Measurements from ENCODE around the gene ZMIZ1. TPM values are rescaled to one million over a fixed set of nuclear protein-coding genes. Genes with fewer than 3 reads are reported as not detected.

ZMIZ1 gene
- total RNA-seq, 1 donor from 2014 or later, result 11.5 TPM

DNA sequence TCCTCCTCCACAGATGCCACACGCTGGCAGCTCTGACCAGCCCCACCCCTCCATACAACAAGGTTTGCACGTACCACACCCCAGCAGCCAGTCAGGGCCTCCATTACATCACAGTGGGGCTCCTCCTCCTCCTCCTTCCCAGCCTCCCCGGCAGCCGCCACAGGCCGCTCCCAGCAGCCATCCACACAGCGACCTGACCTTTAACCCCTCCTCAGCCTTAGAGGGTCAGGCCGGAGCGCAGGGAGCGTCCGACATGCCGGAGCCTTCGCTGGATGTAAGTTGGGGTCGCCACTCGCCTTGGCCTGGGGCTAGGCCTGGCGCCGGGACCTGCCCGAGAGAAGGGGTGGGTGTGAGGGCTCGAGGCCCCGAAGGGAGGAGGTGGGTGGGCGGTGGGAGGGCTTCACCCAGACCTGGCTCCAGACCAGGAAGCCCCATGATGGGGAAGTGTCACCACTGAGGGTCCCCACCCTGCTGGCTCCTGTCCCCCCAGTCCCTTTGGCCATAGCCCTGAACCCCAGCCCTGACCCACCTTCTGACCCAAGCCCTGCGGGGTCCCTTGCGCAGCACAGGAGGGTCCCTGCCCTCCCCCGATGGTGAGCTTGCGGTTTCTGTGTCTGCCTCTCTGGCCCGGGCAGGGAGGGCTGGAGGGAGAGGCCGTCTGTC lies 242.3 kb downstream of the ZMIZ1 start:
- H3K36me3 ChIP-seq (ENCODE audit: control insufficient read depth in 3 of 3, insufficient read depth in 3 of 3, low read length in 3 of 3), result peaks cover 60 to 73% (median 68%) of the 10 kb centered on the region in 3 donors
- no peak overlapping the region for H3K27ac ChIP-seq (ENCODE audit: low read depth, low read length)
- H3K9me3 ChIP-seq (ENCODE audit: control insufficient read depth in 3 of 3, low read length in 3 of 3), result no peaks in the 10 kb centered on the region
- no peaks in the 10 kb centered on the region for H3K27me3 ChIP-seq (ENCODE audit: control insufficient read depth in 3 of 3, insufficient read depth in 3 of 3, low read length in 3 of 3)
- H3K4me1 ChIP-seq (ENCODE audit: control insufficient read depth in 3 of 3, insufficient read depth in 3 of 3, low read length in 3 of 3), result peaks cover 0 to 6% (median 0%) of the 10 kb centered on the region in 3 donors
- no peak overlapping the region for H3K9ac ChIP-seq (ENCODE audit: low read depth in 1 of 3, low read length in 3 of 3)
- no peak overlapping the region for H3K4me3 ChIP-seq (ENCODE audit: low read length in 3 of 3)

DNA sequence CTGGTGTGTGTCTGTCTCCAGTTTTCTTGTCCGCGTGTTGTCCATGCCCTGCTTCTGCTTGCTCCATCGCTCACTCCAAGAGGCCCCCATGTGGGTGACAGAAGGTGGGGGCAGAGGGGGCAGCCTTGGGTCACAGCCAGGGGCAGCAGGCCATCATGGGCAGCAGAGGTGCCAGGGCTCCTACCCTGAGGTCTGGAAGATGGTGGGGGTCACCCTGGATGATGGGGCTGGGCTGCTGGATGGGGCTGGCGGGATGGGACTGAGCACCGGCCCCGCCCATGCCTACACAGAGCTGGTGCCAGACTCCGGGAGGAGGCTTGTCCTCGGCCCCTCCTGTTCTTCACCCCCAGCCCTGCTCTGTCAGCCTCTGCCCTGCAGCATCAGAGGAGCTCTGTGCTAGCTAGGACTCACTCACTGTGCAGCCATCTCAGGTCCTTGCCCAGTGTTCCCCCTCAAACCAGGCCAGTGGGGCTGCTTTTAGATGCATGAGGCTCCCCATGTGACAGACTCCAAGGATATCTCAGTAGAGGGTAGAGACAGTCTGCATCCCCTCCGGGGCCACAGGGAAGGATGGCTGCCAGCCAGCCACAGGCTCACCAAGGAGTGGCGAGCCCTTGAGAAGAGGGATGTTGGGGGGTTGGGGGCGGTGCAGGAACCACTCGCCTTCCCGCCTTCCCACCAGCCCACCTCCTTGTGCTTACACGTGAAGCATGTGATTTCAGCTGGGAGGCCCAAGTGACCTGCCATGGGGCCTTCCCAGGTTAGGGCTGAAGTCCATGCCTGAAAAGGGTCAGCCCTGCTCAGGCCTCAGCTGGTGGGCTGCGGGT lies 243.0 kb downstream of the ZMIZ1 start:
- peaks cover 0 to 7% (median under 1%) of the 10 kb centered on the region in 3 donors for H3K4me1 ChIP-seq (ENCODE audit: control insufficient read depth in 3 of 3, insufficient read depth in 3 of 3, low read length in 3 of 3)
- H3K4me3 ChIP-seq (ENCODE audit: low read length in 3 of 3), result no peak overlapping the region
- no peaks in the 10 kb centered on the region for H3K9me3 ChIP-seq (ENCODE audit: control insufficient read depth in 3 of 3, low read length in 3 of 3)
- no peak overlapping the region for H3K9ac ChIP-seq (ENCODE audit: low read depth in 1 of 3, low read length in 3 of 3)
- H3K27ac ChIP-seq (ENCODE audit: low read depth, low read length), result no peak overlapping the region
- no peaks in the 10 kb centered on the region for H3K27me3 ChIP-seq (ENCODE audit: control insufficient read depth in 3 of 3, insufficient read depth in 3 of 3, low read length in 3 of 3)
- peaks cover 52 to 66% (median 60%) of the 10 kb centered on the region in 3 donors for H3K36me3 ChIP-seq (ENCODE audit: control insufficient read depth in 3 of 3, insufficient read depth in 3 of 3, low read length in 3 of 3)

DNA sequence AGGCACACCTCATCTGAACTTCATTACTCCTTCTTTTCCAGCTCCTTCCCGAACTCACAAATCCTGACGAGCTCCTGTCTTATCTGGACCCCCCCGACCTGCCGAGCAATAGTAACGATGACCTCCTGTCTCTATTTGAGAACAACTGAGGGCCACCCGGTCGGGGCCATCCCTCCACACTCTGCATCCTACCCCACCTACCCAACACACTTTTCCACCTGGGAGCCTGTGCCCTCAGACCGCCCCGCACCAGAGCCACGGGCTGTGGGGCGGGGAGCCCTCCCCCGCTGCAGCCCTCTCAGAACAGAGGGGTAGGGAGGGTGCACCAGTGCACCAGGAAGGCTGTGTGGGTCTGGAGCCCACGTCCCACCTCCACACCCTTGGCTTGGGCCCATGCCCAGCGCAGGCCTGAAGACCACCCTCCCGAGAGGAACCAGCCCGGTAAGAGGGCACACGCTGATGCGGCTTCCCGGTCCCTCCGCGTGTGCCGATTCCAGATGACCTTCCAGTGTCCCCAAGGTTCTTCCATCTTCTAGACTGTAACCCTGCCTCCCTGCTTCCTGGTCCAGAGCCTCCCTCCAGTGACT lies 243.9 kb downstream of the ZMIZ1 start:
- Histone ChIP-seq H3K9me3 (ENCODE audit: control insufficient read depth in 3 of 3, low read length in 3 of 3) (no peaks in the 10 kb centered on the region), H3K27me3 (ENCODE audit: control insufficient read depth in 3 of 3, insufficient read depth in 3 of 3, low read length in 3 of 3) (no peaks in the 10 kb centered on the region), H3K9ac (ENCODE audit: low read depth in 1 of 3, low read length in 3 of 3) (no peak overlapping the region), H3K36me3 (ENCODE audit: control insufficient read depth in 3 of 3, insufficient read depth in 3 of 3, low read length in 3 of 3) (peaks cover 43 to 57% (median 52%) of the 10 kb centered on the region in 3 donors), H3K4me3 (ENCODE audit: low read length in 3 of 3) (no peak overlapping the region), H3K4me1 (ENCODE audit: control insufficient read depth in 3 of 3, insufficient read depth in 3 of 3, low read length in 3 of 3) (peaks cover 2 to 15% (median 10%) of the 10 kb centered on the region in 3 donors), H3K27ac (ENCODE audit: low read depth, low read length) (no peak overlapping the region)

DNA sequence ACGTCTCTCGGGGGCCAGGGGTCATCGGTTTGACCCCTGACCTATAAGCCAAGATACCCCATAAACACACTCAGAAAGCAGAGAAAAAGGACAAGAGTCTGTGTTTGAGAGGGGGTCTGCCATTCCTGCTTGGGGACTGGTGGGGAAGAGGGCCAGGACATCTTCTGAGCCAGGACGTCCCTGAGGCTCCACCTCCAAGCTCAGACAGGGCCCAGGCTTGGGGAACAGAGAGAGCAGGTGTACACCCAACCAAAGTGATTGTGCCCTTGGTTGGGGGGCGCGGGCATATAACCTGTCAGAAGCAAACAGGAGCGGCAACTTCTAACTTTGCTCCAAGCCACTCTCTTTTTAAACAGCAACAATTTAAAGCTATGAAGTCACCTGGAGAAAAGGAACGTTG lies 244.6 kb downstream of the ZMIZ1 start:
- Histone ChIP-seq H3K4me3 (ENCODE audit: low read length in 3 of 3) (no peak overlapping the region), H3K9me3 (ENCODE audit: control insufficient read depth in 3 of 3, low read length in 3 of 3) (no peaks in the 10 kb centered on the region), H3K27ac (ENCODE audit: low read depth, low read length) (no peak overlapping the region), H3K9ac (ENCODE audit: low read depth in 1 of 3, low read length in 3 of 3) (no peak overlapping the region), H3K36me3 (ENCODE audit: control insufficient read depth in 3 of 3, insufficient read depth in 3 of 3, low read length in 3 of 3) (peaks cover 37 to 51% (median 45%) of the 10 kb centered on the region in 3 donors), H3K27me3 (ENCODE audit: control insufficient read depth in 3 of 3, insufficient read depth in 3 of 3, low read length in 3 of 3) (no peaks in the 10 kb centered on the region), H3K4me1 (ENCODE audit: control insufficient read depth in 3 of 3, insufficient read depth in 3 of 3, low read length in 3 of 3) (peaks cover 2 to 15% (median 15%) of the 10 kb centered on the region in 3 donors)

DNA sequence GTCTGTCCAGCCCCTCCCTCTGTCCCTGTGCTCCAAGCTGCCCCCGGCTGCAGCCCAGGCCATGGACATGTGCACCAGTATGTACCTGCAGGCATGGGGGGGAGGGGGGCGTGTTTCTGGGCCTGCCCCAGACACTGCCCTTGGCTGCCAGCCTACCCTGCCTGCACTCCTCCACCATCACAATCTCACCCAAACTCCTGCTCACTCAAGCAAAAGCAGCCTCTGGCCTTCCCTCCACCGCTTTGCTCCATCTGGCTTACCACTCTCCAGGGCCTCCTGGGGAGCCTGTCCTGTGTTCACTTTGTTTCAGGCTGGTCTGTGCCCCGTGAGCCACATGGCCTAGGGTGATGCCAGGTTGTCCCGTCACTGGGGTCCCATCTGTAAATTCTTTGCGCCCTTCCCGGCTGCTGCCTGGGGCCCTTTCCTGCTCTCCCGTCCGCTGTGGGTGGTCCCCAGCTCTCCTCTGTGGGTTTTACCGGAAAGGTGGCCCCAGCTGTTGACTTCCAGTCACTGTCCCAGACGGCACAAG lies 245.2 kb downstream of the ZMIZ1 start:
- Histone ChIP-seq H3K4me1 (ENCODE audit: control insufficient read depth in 3 of 3, insufficient read depth in 3 of 3, low read length in 3 of 3) (peaks cover 2 to 15% (median 15%) of the 10 kb centered on the region in 3 donors), H3K27ac (ENCODE audit: low read depth, low read length) (no peak overlapping the region), H3K4me3 (ENCODE audit: low read length in 3 of 3) (no peak overlapping the region), H3K9me3 (ENCODE audit: control insufficient read depth in 3 of 3, low read length in 3 of 3) (no peaks in the 10 kb centered on the region), H3K27me3 (ENCODE audit: control insufficient read depth in 3 of 3, insufficient read depth in 3 of 3, low read length in 3 of 3) (no peaks in the 10 kb centered on the region), H3K36me3 (ENCODE audit: control insufficient read depth in 3 of 3, insufficient read depth in 3 of 3, low read length in 3 of 3) (peaks cover 30 to 44% (median 39%) of the 10 kb centered on the region in 3 donors), H3K9ac (ENCODE audit: low read depth in 1 of 3, low read length in 3 of 3) (no peak overlapping the region)

DNA sequence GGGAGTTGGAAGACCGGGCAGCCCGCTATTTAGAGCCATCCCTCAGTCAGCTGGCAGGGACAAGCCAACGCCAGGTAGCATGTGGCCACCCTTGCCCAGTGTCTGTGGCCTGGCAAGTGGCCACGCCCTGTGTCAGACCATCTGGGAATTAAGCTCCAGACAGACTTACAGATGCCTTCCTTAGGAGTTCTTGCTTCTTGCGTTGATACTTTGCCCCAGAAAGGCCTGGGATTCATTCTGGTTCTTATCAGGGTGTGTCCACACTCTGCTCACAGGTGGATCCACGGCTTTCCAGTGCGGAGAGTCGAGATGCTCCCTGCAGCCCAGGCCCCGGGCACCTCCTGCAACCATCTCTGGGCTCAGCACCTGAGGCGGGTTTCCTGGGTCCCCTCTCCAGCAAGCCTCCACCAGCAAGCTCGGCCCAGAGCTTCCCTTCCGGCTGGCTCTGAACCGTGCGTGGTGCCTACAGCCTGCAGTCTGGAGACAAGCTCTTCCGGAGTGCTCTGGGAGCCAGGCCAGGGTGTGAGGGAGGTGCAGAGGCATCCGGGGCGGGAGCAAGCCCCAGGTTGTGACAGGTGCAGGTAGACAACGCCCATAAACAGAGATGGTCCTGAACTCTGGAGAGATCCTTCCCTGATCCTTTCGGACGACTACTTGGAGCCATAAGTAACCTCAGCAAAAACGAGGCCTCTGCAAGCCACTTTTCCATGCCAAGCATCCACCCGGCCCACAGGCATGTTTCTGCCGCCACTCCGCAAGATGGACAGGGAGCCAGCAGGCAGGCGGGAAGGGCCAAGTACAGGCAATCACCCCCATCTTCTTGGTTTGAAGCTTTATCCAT lies 246.2 kb downstream of the ZMIZ1 start:
- no peak overlapping the region for H3K27ac ChIP-seq (ENCODE audit: low read depth, low read length)
- peaks cover 20 to 36% (median 29%) of the 10 kb centered on the region in 3 donors for H3K36me3 ChIP-seq (ENCODE audit: control insufficient read depth in 3 of 3, insufficient read depth in 3 of 3, low read length in 3 of 3)
- H3K9me3 ChIP-seq (ENCODE audit: control insufficient read depth in 3 of 3, low read length in 3 of 3), result no peaks in the 10 kb centered on the region

DNA sequence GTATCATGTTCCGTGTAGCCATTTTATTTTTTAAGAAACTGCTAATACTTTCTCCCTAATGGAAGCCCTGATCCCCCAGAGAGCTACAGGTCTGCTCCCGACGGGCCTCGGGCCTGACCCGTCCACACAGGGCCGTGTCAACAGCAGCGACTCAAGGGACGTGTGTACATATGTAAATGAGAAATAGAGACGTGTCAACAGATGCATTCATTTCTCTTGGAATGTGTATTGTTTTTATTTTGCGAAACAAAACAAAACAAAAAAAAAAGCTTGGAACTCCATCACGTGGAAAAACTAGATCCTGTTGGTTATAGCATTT lies 246.8 kb downstream of the ZMIZ1 start:
- H3K4me1 ChIP-seq (ENCODE audit: control insufficient read depth in 3 of 3, insufficient read depth in 3 of 3, low read length in 3 of 3), result peaks cover 2 to 15% (median 15%) of the 10 kb centered on the region in 3 donors
- no peaks in the 10 kb centered on the region for H3K9me3 ChIP-seq (ENCODE audit: control insufficient read depth in 3 of 3, low read length in 3 of 3)
- H3K9ac ChIP-seq (ENCODE audit: low read depth in 1 of 3, low read length in 3 of 3), result no peak overlapping the region
- H3K36me3 ChIP-seq (ENCODE audit: control insufficient read depth in 3 of 3, insufficient read depth in 3 of 3, low read length in 3 of 3), result peaks cover 16 to 30% (median 26%) of the 10 kb centered on the region in 3 donors
- H3K27me3 ChIP-seq (ENCODE audit: control insufficient read depth in 3 of 3, insufficient read depth in 3 of 3, low read length in 3 of 3), result no peaks in the 10 kb centered on the region
- no peak overlapping the region for H3K27ac ChIP-seq (ENCODE audit: low read depth, low read length)
- H3K4me3 ChIP-seq (ENCODE audit: low read length in 3 of 3), result no peak overlapping the region

More for the DNA sequence above, 246.2 kb downstream of the ZMIZ1 start:
- Histone ChIP-seq H3K27me3 (ENCODE audit: control insufficient read depth in 3 of 3, insufficient read depth in 3 of 3, low read length in 3 of 3) (no peaks in the 10 kb centered on the region), H3K4me1 (ENCODE audit: control insufficient read depth in 3 of 3, insufficient read depth in 3 of 3, low read length in 3 of 3) (peaks cover 2 to 15% (median 15%) of the 10 kb centered on the region in 3 donors), H3K4me3 (ENCODE audit: low read length in 3 of 3) (no peak overlapping the region), H3K9ac (ENCODE audit: low read depth in 1 of 3, low read length in 3 of 3) (no peak overlapping the region)

DNA sequence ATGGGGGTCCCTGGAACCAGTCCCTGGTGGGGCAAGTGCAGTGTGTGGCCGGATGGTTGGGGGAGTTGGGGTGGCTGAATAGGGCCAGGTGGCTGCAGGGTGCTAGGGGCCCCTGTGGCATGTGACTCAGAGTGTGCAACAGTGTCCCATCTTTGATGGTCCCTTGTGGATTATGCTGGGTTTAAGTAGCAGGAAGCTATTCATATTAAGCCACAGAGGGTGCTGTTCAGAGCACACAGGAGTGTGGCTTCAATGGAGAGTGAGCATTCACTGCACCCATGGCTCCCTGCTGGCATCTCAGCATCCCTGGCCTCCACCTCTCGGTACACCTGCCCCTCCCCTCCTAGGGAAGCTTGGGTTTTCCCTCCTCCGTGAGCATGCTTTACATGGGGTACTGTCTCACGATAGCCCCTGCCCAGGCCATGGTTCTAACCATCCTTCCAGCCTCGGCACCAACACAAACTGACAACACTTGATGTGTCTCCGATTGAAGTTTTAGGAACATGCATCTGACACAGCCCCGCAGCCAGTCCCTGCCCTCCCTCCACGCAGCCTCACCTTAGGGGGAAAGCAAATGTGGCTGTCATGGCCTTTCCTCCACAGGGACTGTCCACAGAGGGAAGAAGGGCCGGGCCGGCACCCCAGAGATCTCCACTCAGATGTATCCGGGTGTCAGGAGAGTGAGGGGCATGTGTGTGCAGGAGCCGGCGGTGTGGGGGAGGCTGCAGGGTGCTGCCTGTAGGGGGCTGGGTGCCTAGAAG lies 248.1 kb downstream of the ZMIZ1 start:
- H3K9ac ChIP-seq (ENCODE audit: low read depth in 1 of 3, low read length in 3 of 3), result no peak overlapping the region
- H3K36me3 ChIP-seq (ENCODE audit: control insufficient read depth in 3 of 3, insufficient read depth in 3 of 3, low read length in 3 of 3), result peaks cover 9 to 22% (median 16%) of the 10 kb centered on the region in 3 donors
- no peaks in the 10 kb centered on the region for H3K27me3 ChIP-seq (ENCODE audit: control insufficient read depth in 3 of 3, insufficient read depth in 3 of 3, low read length in 3 of 3)
- H3K4me1 ChIP-seq (ENCODE audit: control insufficient read depth in 3 of 3, insufficient read depth in 3 of 3, low read length in 3 of 3), result peaks cover 2 to 19% (median 15%) of the 10 kb centered on the region in 3 donors
- H3K4me3 ChIP-seq (ENCODE audit: low read length in 3 of 3), result no peak overlapping the region
- H3K27ac ChIP-seq (ENCODE audit: low read depth, low read length), result no peak overlapping the region
- H3K9me3 ChIP-seq (ENCODE audit: control insufficient read depth in 3 of 3, low read length in 3 of 3), result no peaks in the 10 kb centered on the region

DNA sequence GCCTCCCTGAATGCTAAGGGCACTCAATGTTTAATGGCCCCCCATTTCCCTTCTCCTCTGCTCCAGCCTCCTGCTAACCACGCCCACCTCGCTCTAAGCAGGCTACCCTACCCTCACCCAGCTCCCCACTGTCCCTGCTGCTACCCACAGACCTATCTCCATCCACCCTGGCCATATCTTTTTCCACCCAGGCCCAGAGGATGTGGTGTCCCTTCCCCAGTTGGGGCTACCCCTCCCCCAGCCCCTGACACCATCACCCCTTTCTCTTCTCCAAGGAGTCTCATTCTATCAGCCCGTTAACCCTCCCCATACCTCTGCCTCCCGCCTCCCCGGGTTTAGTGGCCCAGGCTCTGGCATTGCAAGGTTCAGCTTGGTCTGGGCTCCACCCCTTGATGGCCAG lies 249.6 kb downstream of the ZMIZ1 start:
- no peak overlapping the region for H3K9ac ChIP-seq (ENCODE audit: low read depth in 1 of 3, low read length in 3 of 3)
- no peak overlapping the region for H3K27ac ChIP-seq (ENCODE audit: low read depth, low read length)
- H3K4me3 ChIP-seq (ENCODE audit: low read length in 3 of 3), result no peak overlapping the region
- no peaks in the 10 kb centered on the region for H3K27me3 ChIP-seq (ENCODE audit: control insufficient read depth in 3 of 3, insufficient read depth in 3 of 3, low read length in 3 of 3)
- H3K9me3 ChIP-seq (ENCODE audit: control insufficient read depth in 3 of 3, low read length in 3 of 3), result no peaks in the 10 kb centered on the region
- H3K4me1 ChIP-seq (ENCODE audit: control insufficient read depth in 3 of 3, insufficient read depth in 3 of 3, low read length in 3 of 3), result peaks cover 2 to 20% (median 19%) of the 10 kb centered on the region in 3 donors
- H3K36me3 ChIP-seq (ENCODE audit: control insufficient read depth in 3 of 3, insufficient read depth in 3 of 3, low read length in 3 of 3), result peaks cover 0 to 11% (median 5%) of the 10 kb centered on the region in 3 donors

Data from skeletal muscle tissue (tissue), 4 donors.